ENCODE measurements around the gene WWP2. TPM values are rescaled to one million over a fixed set of nuclear protein-coding genes. Genes with fewer than 3 reads are reported as not detected.

The WWP2 gene
- total RNA-seq, 1 experiment from 2014 or later, result 22.8 TPM

DNA sequence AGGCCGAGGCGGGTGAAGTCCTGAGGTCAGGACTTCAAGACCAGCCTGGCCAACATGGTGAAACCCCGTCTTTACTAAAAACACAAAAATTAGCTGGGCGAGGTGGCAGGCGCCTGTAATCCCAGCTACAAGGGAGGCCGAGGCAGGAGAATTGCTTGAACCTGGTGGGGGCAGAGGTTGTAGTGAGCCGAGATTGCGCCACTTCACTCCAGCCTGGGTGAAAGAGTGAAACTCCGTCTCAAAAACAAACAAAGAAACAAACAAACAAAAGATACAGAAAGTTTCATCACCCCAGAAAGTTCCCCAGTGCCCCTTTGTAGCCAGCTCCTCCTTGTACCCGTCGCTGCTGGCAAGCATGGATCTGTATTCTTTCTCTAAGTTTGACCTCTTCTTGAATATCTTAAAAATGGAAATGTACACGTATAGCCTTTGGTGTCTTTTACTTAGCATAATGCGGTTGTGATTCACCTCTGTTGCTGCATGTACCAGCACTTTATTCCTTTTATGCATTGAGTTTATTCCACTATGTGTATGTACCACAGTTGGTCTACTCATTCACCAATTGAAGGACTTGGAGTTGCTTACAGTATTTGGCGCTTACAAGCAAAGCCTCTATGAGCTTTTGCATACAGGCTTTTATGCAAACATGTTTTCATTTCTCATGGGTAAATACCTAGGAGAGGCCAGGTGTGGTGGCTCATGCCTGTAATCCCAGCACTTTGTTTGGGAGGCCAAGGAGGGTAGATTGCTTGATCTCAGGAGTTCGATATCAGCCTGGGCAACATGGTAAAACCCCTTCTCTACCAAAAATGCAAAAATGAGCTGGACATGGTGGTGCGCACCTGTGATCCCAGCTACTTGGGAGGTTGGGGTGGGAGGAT, 101.5 kb downstream of the WWP2 start:
- POLR2A ChIA-PET, result no interaction called here

DNA sequence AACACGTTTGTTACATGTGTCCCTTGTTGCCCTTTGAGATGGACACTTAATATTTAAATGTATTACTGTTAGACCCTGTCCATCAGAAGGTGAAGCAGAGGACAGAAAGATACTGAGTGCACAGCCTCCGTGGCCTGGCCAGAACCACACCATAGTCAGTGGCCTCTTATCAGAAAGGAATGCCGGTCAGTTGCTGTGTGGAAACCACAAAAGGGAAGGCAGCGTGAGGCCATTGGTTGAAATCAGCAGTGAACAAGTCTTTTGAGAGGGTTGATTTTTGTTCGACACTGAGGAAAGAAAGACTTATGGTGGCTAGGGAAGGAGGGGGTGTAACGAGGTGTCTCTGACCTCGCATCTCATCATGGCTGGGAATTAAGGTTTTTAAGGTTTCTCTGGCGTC, 103.6 kb downstream of the WWP2 start:
- POLR2A ChIA-PET, result interaction anchor here (0.5 kb wide), 1 partner anchor 212 kb away, joined by 6 read pairs; no protein-coding TSS in a partner anchor
- in situ Hi-C loops (cut with HindIII; ENCODE audit: low pct_unique_long_range_greater_than_20kb, low sequenced_read_pairs), result no loop called here

More for the DNA sequence above, 101.5 kb downstream of the WWP2 start:
- Histone ChIP-seq H3K4me3 (ENCODE audit: low read depth in 2 of 2, low read length in 2 of 2) (no peak overlapping the region), H3K4me1 (ENCODE audit: control insufficient read depth, insufficient read depth, low read length) (peaks cover 4% of the 10 kb centered on the region; the same call in 1 of the 2 replicates), H3K36me3 (ENCODE audit: control insufficient read depth, insufficient read depth, low read length) (no peaks in the 10 kb centered on the region), H3K27me3 (ENCODE audit: control insufficient read depth, insufficient read depth, low read length) (no peaks in the 10 kb centered on the region), H3K9me3 (ENCODE audit: control insufficient read depth, insufficient read depth, low read depth, low read length) (no peaks in the 10 kb centered on the region), H3K27ac (ENCODE audit: low read length) (no peak overlapping the region)
- TF ChIP-seq SIN3A (IDR thresholded peaks at IDR 0.05; ENCODE audit: borderline replicate concordance, insufficient read depth, low read depth, low read length) (no peak), POLR2AphosphoS5 (IDR thresholded peaks at IDR 0.05; ENCODE audit: low read depth, low read length) (no peak)
- CTCF ChIA-PET, result no interaction called here
- intact Hi-C loops (cut with micrococcal nuclease; ENCODE audit: unreplicated experiment), result no loop called here
- DNase-seq (ENCODE audit: low read depth, low spot score), result no peak
- in situ Hi-C loops (cut with HindIII; ENCODE audit: low pct_unique_long_range_greater_than_20kb, low sequenced_read_pairs), result no loop called here
- no TSS peak for BruUV-seq (replicated peaks)
- ATAC-seq, result no peak

DNA sequence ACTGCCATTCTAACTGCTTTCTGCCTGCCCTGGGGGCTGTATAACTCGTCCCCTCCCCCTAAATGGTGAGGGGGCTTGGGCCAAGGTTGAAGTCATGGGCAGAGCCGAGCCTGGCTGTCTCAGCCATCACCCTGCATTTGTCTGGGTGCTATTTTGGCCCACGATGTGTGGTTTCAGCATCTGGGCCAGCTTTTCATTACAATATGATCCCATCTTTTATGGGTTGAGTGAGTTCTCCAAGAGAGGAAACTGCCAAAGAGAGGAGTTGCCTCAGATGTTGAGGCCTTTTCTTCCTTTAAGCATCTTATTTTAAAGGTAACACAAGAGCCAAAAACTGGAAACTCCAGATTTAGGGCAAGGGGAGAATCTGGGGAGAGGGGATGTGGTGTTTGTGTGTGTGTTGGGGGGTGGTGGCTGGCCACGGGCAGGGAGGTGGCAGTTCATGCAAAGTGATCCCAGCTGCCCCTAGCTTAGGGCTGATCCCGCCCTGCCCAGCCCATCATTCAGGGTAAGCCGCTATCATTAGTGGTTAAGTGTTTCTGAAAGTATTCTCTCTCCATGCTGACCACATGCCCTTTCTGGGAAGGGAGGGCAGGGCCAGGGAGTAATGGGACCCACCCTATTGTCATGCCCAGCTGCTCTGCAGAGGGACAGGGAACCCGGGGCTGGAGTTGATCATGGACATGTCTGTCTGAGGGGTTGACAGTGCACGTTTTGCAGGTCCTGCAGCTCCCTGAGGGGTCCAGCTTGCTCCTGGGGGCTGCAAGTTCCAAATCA, 105.8 kb downstream of the WWP2 start:
- H3K36me3 ChIP-seq (ENCODE audit: control insufficient read depth, insufficient read depth, low read length), result no peaks in the 10 kb centered on the region
- H3K27ac ChIP-seq (ENCODE audit: low read length), result no peak overlapping the region
- no peak overlapping the region for H3K4me3 ChIP-seq (ENCODE audit: low read depth in 2 of 2, low read length in 2 of 2)
- BruUV-seq (replicated peaks), result no TSS peak
- DNase-seq (ENCODE audit: low read depth, low spot score) (no peak), ATAC-seq (no peak)
- ChIA-PET CTCF (interaction anchor here (0.7 kb wide), 1 partner anchor 400 kb away, joined by 3 read pairs; no protein-coding TSS in a partner anchor), POLR2A (interaction anchor here (0.6 kb wide), 1 partner anchor 113 kb away, joined by 4 read pairs; the partner anchor contains the start of gene NOB1)
- no peaks in the 10 kb centered on the region for H3K27me3 ChIP-seq (ENCODE audit: control insufficient read depth, insufficient read depth, low read length)
- H3K9me3 ChIP-seq (ENCODE audit: control insufficient read depth, insufficient read depth, low read depth, low read length), result no peaks in the 10 kb centered on the region
- in situ Hi-C loops (cut with HindIII; ENCODE audit: low pct_unique_long_range_greater_than_20kb, low sequenced_read_pairs), result no loop called here
- TF ChIP-seq POLR2AphosphoS5 (IDR thresholded peaks at IDR 0.05; ENCODE audit: low read depth, low read length), result no peak
- TF ChIP-seq SIN3A (IDR thresholded peaks at IDR 0.05; ENCODE audit: borderline replicate concordance, insufficient read depth, low read depth, low read length), result no peak
- no peak for TF ChIP-seq TCF7L2 (IDR thresholded peaks at IDR 0.05; ENCODE audit: low read depth, low read length)
- TF ChIP-seq, protein P1, sequence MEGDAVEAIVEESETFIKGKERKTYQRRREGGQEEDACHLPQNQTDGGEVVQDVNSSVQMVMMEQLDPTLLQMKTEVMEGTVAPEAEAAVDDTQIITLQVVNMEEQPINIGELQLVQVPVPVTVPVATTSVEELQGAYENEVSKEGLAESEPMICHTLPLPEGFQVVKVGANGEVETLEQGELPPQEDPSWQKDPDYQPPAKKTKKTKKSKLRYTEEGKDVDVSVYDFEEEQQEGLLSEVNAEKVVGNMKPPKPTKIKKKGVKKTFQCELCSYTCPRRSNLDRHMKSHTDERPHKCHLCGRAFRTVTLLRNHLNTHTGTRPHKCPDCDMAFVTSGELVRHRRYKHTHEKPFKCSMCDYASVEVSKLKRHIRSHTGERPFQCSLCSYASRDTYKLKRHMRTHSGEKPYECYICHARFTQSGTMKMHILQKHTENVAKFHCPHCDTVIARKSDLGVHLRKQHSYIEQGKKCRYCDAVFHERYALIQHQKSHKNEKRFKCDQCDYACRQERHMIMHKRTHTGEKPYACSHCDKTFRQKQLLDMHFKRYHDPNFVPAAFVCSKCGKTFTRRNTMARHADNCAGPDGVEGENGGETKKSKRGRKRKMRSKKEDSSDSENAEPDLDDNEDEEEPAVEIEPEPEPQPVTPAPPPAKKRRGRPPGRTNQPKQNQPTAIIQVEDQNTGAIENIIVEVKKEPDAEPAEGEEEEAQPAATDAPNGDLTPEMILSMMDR (IDR thresholded peaks at IDR 0.05), result no peak
- TF ChIP-seq, protein P2, sequence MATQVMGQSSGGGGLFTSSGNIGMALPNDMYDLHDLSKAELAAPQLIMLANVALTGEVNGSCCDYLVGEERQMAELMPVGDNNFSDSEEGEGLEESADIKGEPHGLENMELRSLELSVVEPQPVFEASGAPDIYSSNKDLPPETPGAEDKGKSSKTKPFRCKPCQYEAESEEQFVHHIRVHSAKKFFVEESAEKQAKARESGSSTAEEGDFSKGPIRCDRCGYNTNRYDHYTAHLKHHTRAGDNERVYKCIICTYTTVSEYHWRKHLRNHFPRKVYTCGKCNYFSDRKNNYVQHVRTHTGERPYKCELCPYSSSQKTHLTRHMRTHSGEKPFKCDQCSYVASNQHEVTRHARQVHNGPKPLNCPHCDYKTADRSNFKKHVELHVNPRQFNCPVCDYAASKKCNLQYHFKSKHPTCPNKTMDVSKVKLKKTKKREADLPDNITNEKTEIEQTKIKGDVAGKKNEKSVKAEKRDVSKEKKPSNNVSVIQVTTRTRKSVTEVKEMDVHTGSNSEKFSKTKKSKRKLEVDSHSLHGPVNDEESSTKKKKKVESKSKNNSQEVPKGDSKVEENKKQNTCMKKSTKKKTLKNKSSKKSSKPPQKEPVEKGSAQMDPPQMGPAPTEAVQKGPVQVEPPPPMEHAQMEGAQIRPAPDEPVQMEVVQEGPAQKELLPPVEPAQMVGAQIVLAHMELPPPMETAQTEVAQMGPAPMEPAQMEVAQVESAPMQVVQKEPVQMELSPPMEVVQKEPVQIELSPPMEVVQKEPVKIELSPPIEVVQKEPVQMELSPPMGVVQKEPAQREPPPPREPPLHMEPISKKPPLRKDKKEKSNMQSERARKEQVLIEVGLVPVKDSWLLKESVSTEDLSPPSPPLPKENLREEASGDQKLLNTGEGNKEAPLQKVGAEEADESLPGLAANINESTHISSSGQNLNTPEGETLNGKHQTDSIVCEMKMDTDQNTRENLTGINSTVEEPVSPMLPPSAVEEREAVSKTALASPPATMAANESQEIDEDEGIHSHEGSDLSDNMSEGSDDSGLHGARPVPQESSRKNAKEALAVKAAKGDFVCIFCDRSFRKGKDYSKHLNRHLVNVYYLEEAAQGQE (IDR thresholded peaks at IDR 0.05; ENCODE audit: insufficient read depth in 1 of 2, low read depth in 2 of 2, low read length in 1 of 2), result no peak
- intact Hi-C loops (cut with micrococcal nuclease; ENCODE audit: unreplicated experiment), result no loop called here
- no peaks in the 10 kb centered on the region for H3K4me1 ChIP-seq (ENCODE audit: control insufficient read depth, insufficient read depth, low read length)

More for the DNA sequence above, 103.6 kb downstream of the WWP2 start:
- BruUV-seq (replicated peaks), result no TSS peak
- H3K9me3 ChIP-seq (ENCODE audit: control insufficient read depth, insufficient read depth, low read depth, low read length), result no peaks in the 10 kb centered on the region
- H3K27ac ChIP-seq (ENCODE audit: low read length), result no peak overlapping the region
- H3K36me3 ChIP-seq (ENCODE audit: control insufficient read depth, insufficient read depth, low read length), result no peaks in the 10 kb centered on the region
- ATAC-seq (no peak), DNase-seq (ENCODE audit: low read depth, low spot score) (no peak)
- CTCF ChIA-PET, result interaction anchor here (0.6 kb wide), 1 partner anchor 17 kb away, joined by 11 read pairs; no protein-coding TSS in a partner anchor
- TF ChIP-seq, protein P1 (IDR thresholded peaks at IDR 0.05), result no peak
- no peaks in the 10 kb centered on the region for H3K27me3 ChIP-seq (ENCODE audit: control insufficient read depth, insufficient read depth, low read length)
- H3K4me1 ChIP-seq (ENCODE audit: control insufficient read depth, insufficient read depth, low read length), result peaks cover 4% of the 10 kb centered on the region; the same call in 1 of the 2 replicates
- intact Hi-C loops (cut with micrococcal nuclease; ENCODE audit: unreplicated experiment), result no loop called here
- no peak overlapping the region for H3K4me3 ChIP-seq (ENCODE audit: low read depth in 2 of 2, low read length in 2 of 2)
